ENCODE measurements around the gene MKKS. TPM values are rescaled to one million over a fixed set of nuclear protein-coding genes. Genes with fewer than 3 reads are reported as not detected.
A peak's percentile ranks its signal among the peaks of the same experiment; 100 is the strongest.

Gene MKKS
- total and polyA plus RNA-seq, 2 of the 13 experiments (the other 11 are each of a cell fraction or from before 2014, with no cell fraction given) = 26.7 to 34.5 TPM

DNA sequence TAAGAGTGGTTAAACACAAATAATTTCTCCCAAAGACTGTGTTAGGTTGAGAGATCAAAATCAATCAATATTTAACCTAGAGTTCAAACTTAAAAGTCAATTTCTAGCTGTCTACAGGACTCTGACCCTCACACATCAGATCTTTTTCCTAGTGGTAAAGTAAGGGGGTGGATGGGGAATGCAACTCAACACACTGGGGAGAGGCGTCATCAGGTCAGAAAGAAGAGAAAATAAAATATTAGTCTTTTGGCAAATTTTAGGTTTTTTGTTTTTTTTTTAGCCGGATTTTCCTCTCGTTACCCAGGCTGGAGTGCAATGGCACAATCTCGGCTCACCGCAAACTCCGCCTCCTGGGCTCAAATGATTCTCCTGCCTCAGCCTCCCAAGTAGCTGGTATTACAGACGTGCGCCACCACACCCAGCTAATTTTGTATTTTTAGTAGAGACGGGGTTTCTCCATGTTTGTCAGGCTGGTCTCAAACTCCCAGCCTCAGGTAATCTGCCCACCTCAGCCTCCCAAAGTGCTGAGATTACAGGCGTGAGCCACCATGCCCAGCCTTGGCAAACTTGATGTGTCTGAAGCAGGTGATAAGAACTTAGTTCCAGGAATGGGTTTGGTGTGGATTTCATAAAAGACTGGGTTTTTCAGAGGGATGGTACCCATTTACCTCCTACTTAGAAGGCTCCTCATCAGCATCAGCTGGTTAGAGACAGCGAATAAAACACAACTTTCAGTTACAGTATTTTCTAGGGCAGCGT is 65.9 kb downstream of the MKKS start (continued):
- no peak for TF ChIP-seq ZKSCAN5 (CRISPR knock-in tag; IDR thresholded peaks at IDR 0.05)
- no peak for TF ChIP-seq ZNF367 (CRISPR knock-in tag; IDR thresholded peaks at IDR 0.05; ENCODE audit: borderline replicate concordance)
- TF ChIP-seq, protein P1, sequence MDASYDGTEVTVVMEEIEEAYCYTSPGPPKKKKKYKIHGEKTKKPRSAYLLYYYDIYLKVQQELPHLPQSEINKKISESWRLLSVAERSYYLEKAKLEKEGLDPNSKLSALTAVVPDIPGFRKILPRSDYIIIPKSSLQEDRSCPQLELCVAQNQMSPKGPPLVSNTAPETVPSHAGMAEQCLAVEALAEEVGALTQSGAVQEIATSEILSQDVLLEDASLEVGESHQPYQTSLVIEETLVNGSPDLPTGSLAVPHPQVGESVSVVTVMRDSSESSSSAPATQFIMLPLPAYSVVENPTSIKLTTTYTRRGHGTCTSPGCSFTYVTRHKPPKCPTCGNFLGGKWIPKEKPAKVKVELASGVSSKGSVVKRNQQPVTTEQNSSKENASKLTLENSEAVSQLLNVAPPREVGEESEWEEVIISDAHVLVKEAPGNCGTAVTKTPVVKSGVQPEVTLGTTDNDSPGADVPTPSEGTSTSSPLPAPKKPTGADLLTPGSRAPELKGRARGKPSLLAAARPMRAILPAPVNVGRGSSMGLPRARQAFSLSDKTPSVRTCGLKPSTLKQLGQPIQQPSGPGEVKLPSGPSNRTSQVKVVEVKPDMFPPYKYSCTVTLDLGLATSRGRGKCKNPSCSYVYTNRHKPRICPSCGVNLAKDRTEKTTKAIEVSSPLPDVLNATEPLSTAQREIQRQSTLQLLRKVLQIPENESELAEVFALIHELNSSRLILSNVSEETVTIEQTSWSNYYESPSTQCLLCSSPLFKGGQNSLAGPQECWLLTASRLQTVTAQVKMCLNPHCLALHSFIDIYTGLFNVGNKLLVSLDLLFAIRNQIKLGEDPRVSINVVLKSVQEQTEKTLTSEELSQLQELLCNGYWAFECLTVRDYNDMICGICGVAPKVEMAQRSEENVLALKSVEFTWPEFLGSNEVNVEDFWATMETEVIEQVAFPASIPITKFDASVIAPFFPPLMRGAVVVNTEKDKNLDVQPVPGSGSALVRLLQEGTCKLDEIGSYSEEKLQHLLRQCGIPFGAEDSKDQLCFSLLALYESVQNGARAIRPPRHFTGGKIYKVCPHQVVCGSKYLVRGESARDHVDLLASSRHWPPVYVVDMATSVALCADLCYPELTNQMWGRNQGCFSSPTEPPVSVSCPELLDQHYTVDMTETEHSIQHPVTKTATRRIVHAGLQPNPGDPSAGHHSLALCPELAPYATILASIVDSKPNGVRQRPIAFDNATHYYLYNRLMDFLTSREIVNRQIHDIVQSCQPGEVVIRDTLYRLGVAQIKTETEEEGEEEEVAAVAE (CRISPR knock-in tag; IDR thresholded peaks at IDR 0.05; ENCODE audit: borderline replicate concordance) = no peak
- TF ChIP-seq NFATC3 (CRISPR knock-in tag; IDR thresholded peaks at IDR 0.05) = no peak
- TF ChIP-seq ZNF652 (CRISPR knock-in tag; IDR thresholded peaks at IDR 0.05; ENCODE audit: borderline replicate concordance, low read depth) = no peak
- TF ChIP-seq JARID2 (CRISPR knock-in tag; IDR thresholded peaks at IDR 0.05; ENCODE audit: insufficient replicate concordance) = no peak
- TF ChIP-seq, protein P2, sequence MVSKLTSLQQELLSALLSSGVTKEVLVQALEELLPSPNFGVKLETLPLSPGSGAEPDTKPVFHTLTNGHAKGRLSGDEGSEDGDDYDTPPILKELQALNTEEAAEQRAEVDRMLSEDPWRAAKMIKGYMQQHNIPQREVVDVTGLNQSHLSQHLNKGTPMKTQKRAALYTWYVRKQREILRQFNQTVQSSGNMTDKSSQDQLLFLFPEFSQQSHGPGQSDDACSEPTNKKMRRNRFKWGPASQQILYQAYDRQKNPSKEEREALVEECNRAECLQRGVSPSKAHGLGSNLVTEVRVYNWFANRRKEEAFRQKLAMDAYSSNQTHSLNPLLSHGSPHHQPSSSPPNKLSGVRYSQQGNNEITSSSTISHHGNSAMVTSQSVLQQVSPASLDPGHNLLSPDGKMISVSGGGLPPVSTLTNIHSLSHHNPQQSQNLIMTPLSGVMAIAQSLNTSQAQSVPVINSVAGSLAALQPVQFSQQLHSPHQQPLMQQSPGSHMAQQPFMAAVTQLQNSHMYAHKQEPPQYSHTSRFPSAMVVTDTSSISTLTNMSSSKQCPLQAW (CRISPR knock-in tag; IDR thresholded peaks at IDR 0.05) = no peak
- TF ChIP-seq ZNF644 (CRISPR knock-in tag; IDR thresholded peaks at IDR 0.05; ENCODE audit: low read depth) = peak; percentile 66; the same call in 1 of the 2 replicates
- TF ChIP-seq MTA1 (CRISPR knock-in tag; IDR thresholded peaks at IDR 0.05; ENCODE audit: borderline replicate concordance) = no peak; the same call in none of the 2 replicates
- no peak for TF ChIP-seq NAIF1 (CRISPR knock-in tag; IDR thresholded peaks at IDR 0.05; ENCODE audit: borderline replicate concordance)
- TF ChIP-seq ZNF274 (CRISPR knock-in tag; IDR thresholded peaks at IDR 0.05) = no peak
- TF ChIP-seq, protein P3, sequence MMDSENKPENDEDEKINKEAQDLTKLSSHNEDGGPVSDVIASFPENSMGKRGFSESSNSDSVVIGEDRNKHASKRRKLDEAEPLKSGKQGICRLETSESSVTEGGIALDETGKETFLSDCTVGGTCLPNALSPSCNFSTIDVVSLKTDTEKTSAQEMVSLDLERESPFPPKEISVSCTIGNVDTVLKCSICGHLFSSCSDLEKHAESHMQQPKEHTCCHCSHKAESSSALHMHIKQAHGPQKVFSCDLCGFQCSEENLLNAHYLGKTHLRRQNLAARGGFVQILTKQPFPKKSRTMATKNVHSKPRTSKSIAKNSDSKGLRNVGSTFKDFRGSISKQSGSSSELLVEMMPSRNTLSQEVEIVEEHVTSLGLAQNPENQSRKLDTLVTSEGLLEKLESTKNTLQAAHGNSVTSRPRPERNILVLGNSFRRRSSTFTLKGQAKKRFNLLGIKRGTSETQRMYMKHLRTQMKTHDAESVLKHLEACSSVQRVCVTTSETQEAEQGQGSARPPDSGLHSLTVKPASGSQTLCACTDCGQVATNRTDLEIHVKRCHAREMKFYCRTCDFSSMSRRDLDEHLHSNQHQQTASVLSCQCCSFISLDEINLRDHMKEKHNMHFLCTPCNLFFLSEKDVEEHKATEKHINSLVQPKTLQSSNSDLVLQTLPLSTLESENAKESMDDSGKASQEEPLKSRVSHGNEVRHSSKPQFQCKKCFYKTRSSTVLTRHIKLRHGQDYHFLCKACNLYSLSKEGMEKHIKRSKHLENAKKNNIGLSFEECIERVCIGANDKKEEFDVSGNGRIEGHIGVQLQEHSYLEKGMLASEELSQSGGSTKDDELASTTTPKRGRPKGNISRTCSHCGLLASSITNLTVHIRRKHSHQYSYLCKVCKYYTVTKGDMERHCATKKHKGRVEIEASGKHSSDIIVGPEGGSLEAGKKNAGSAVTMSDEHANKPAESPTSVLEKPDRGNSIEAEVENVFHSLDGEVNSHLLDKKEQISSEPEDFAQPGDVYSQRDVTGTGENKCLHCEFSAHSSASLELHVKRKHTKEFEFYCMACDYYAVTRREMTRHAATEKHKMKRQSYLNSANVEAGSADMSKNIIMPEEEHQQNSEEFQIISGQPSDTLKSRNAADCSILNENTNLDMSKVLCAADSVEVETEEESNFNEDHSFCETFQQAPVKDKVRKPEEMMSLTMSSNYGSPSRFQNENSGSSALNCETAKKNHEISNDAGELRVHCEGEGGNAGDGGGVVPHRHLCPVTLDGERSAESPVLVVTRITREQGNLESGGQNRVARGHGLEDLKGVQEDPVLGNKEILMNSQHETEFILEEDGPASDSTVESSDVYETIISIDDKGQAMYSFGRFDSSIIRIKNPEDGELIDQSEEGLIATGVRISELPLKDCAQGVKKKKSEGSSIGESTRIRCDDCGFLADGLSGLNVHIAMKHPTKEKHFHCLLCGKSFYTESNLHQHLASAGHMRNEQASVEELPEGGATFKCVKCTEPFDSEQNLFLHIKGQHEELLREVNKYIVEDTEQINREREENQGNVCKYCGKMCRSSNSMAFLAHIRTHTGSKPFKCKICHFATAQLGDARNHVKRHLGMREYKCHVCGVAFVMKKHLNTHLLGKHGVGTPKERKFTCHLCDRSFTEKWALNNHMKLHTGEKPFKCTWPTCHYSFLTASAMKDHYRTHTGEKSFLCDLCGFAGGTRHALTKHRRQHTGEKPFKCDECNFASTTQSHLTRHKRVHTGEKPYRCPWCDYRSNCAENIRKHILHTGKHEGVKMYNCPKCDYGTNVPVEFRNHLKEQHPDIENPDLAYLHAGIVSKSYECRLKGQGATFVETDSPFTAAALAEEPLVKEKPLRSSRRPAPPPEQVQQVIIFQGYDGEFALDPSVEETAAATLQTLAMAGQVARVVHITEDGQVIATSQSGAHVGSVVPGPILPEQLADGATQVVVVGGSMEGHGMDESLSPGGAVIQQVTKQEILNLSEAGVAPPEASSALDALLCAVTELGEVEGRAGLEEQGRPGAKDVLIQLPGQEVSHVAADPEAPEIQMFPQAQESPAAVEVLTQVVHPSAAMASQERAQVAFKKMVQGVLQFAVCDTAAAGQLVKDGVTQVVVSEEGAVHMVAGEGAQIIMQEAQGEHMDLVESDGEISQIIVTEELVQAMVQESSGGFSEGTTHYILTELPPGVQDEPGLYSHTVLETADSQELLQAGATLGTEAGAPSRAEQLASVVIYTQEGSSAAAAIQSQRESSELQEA (CRISPR knock-in tag; IDR thresholded peaks at IDR 0.05; ENCODE audit: not compliant biosample characterization) = no peak
- TF ChIP-seq HNF4G (IDR thresholded peaks at IDR 0.05; ENCODE audit: borderline replicate concordance, low read depth, low read length) = peak; percentile 97
- TF ChIP-seq HNF4G (CRISPR knock-in tag; IDR thresholded peaks at IDR 0.05; ENCODE audit: borderline replicate concordance, low read depth) = peak; percentile 81; the same call in 1 of the 2 replicates

All from HepG2 (cell line).